Activated CD4-positive, CD25-positive, alpha-beta regulatory T cell treated with anti-CD3 and anti-CD28 coated beads, Interleukin-2, amount 50 U/mL, for 16 hours (primary cell): ENCODE measurements around the gene ABI2.
"Not testable (repeated sequence)": the region's sequence is repeated elsewhere in the genome, so short reads cannot be mapped to it uniquely, and the experiment has no call there.

Experiments
- DNase-seq: peaks from one replicate; pipeline ENCODE4 v3.0.0-alpha.2; 2020; ENCODE audit warnings: low read depth, low spot score

The ABI2 gene

DNA sequence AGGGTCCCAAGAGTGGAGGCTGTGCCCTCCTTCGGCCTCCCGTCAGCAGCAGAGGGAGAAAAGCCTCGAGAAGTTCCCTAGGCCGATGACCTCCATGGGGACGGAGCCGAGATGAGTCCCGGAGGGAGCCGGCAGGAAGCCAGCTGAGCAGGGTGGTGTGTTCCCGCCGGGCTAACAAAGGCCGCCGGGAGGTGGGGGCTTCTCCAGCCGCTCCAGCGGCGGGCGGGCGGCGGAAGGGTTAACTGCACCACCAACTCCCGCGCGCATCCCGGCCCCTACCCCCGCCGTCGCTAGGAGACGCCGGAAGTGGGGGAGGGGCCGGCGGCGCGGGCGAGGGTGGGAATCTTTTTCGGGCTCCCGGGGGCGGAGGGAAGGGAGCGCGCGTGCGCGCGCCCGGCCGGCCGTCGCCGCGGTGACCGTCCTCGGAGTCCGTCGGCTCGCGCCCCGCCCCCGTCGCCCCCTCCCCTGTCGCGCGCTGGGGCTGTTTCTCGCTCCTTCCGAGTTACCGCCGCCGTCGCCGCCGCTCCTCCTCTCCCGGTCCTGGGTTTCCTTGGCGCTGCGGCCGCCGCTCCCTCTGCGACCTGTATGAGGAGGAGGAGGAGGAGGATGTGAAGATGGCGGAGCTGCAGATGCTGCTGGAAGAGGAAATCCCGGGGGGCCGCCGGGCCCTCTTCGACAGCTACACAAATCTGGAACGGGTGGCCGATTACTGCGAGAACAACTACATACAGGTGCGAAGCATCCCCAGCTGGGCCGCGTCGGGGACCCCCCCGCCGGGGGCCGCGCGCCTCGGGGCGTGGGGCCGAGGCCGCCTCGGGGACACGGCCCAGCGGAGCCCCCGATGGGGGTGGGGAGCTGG is at the start of gene ABI2:
Gene ABI2 (plus strand): TSS at position 494 of the 859 bp plus-strand sequence. CDS start 121 bp downstream, at position 615.
- peak; percentile 9 for DNase-seq

- DNase-seq = no peak
These were observed 48.9 kb upstream of the ABI2 start for GRCh38 chr2:203279288-203279687.

- no peak for DNase-seq
These were observed 47.6 kb upstream of the ABI2 start for GRCh38 chr2:203280428-203281064.

- DNase-seq = no peak
These were observed 46.1 kb upstream of the ABI2 start for GRCh38 chr2:203282101-203282500.

- DNase-seq = no peak
These were observed 41.7 kb upstream of the ABI2 start for GRCh38 chr2:203286532-203286931.

DNA sequence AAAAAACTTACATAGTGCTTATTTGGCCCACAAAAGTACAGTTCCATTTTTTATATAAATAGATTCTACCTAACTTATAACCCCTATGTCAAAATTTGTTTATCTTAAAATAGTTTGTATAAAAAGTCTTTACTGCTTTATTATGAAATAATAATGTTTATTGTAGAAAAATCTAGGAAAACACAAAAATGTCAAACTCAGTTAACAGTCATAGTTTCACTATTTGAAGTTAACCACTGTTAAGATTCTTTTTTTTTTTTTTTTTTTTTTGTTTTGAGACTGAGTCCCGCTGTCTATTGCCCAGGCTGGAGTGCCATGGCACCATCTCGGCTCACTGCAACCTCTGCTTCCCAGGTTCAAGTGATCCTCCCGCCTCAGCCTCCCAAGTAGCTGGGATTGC is 26.5 kb upstream of the ABI2 start:
- DNase-seq = no peak

DNA sequence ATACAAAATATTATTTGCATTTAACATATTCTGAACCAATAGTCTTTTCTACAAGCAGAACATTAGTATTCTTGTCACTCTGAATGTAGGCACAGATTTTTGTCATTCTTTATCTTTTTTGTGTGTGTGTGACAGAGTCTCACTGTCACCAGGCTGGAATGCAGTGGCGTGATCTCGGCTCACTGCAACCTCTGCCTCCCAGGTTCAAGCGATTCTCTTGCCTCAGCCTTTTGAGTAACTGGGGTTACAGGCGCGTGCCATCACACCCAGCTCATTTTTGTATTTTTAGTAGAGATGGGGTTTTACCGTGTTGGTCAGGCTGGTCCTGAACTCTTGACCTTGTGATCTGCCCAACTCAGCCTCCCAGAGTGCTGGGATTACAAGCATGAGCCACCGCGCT is 25.6 kb upstream of the ABI2 start:
- DNase-seq = not testable (repeated sequence)

GRCh38 chr2:203310688-203311436 is 17.3 kb upstream of the ABI2 start:
- DNase-seq = no peak

DNA sequence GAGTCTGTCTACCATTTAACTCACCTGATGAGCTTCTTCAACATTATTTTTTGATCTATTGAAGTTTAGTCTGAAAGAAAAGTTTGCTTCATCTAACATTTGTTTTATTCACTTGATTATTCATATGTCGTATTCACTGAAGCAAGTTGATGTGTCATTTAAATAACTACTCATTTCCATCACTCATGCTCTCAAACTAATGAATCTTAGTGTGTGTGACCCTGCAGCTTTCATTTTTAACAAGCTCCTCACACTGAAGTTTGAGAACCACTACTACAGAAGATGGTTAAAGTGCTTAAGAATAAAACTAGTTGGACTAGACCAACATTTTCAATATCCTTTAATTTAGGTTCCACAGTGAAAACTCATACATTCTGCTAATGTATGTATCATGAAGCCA is 1.8 kb upstream of the ABI2 start:
- no peak for DNase-seq

GRCh38 chr2:203327582-203327900 is 653 bp upstream of the ABI2 start:
- DNase-seq = no peak

- no peak for DNase-seq
These were observed 756 bp downstream of the ABI2 start for GRCh38 chr2:203328760-203329540.

DNA sequence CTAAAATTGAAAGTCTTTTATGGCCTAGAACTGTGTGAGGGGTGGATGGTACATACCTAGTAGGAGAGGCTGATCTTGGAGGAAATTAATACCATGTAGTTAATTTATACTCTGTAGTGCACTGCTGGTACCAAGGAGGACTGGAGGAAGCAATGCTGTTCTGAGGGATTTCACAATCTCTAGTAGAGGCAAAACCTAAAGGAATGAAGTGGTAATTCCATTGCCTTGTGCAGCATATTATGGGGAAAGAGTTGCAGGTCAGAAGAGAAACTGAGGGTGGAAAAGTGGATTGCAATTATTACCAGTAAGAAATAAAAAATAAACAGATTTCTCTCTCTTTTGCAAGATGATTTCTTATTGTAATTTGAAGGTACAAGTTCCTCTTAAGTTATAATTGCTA is 2.2 kb downstream of the ABI2 start:
- no peak for DNase-seq

- no peak for DNase-seq
These were observed 10.1 kb downstream of the ABI2 start for GRCh38 chr2:203338322-203338721.

DNA sequence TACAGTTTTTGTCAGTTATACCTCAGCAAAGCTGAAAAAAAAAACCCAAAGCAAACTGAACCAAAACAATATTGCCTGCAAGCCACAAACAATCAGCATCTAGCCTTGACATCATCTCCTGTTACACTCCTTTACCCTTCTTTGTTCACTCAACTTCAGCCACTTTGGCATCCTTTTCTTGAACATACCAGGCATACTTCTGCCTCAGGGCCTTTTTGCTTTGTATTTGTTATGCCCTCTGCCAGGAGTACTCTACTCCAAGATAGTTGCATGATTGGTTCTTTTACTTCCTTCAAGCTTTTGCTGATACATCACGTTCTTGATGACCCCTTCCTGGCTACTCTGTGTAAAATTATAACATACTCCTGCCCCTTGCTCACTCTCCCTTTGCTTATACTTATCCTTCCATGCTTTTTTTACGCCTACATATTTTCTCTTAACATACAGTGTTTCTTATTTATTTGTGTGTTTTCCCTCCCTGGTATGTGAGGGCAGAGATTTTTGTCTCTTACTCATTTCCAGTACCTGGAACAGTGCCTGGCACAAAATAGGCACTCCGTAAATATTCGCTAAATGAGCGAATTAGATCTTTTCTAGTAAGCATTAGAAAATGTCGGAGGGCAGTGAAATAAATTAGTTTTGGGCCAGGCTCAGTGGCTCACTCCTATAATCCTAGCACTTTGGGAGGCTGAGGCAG is 12.7 kb downstream of the ABI2 start:
- no peak for DNase-seq

DNA sequence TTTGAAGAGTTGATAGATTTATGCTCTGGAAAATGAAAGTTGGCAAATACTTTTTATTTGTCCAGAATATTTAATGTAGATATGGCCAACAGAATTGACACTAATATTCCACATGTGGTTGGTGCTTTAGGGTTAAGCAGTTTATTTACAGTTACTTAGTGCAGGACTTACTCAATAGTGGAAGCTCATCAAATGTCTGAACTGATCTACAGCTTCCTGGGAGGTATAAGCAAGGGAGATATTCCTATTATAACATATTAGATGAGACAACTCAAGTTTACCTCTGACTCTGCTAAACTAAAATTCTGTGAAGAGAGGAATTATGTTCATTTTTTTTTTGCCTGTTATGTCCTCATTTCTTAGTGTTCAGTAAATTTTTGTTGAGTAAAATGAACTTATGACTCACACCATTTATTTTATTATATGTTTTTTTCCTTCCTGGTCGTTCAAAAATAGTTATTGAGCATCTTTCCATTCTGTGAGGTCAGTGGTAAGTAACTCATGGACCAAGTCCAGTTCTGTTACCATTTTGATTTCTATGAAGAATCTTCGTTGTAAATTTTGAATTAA is 13.6 kb downstream of the ABI2 start:
- no peak for DNase-seq

GRCh38 chr2:203342374-203342773 is 14.2 kb downstream of the ABI2 start:
- not testable (repeated sequence) for DNase-seq

DNA sequence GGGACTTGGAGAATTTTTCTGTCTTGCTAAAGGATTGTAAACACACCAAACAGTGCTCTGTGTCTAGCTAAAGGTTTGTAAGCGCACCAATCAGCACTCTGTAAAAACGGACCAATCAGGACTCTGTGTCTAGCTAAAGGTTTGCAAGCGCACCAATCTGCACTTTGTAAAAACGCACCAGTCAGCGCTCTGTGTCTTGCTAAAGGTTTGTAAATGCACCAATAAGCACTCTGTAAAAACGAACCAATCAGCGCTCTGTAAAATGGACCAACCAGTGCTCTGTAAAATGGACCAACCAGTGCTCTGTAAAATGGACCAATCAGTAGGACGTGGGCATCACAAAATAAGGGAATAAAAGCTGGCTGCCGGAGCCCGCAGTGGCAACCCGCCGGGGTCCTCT is 16.5 kb downstream of the ABI2 start:
- no peak for DNase-seq

- DNase-seq = no peak
These were observed 18.4 kb downstream of the ABI2 start for GRCh38 chr2:203346612-203347011.

GRCh38 chr2:203347375-203347774 is 19.2 kb downstream of the ABI2 start:
- DNase-seq = no peak

GRCh38 chr2:203352604-203353255 is 24.5 kb downstream of the ABI2 start:
- DNase-seq = no peak
